Cardiac muscle cell (in vitro differentiated cells and primary cell): ENCODE results near the gene FAM98C. TPM values are rescaled to one million over a fixed set of nuclear protein-coding genes. Genes with fewer than 3 reads are reported as not detected.
A peak's percentile ranks its signal among the peaks of the same experiment; 100 is the strongest.

Experiments
- DNase-seq, 2 donors: peaks; one replicate each; pipeline versions ENCODE4 v3.0.0 to v3.0.0-alpha.2; 2010 to 2017; ENCODE audit warnings: low read depth in 1 of 2, low spot score in 1 of 2
- H3K27ac ChIP-seq: fragments of 200-600 bp; sonication (generic); 2 replicates; pipeline ENCODE4 v1.5.1; 2016
- H3K27me3 ChIP-seq: fragments of 200-600 bp; sonication (generic); 2 replicates; pipeline ENCODE4 v1.6.0; 2016; ENCODE audit warnings: control low read depth
- H3K36me3 ChIP-seq: fragments of 200-600 bp; sonication (generic); 2 replicates; pipeline ENCODE4 v1.5.1; 2016; ENCODE audit warnings: control low read depth
- H3K4me1 ChIP-seq: fragments of 200-600 bp; sonication (generic); 2 replicates; pipeline ENCODE4 v1.8.1; 2017; ENCODE audit warnings: low read depth, mild to moderate bottlenecking, mixed run types
- H3K4me3 ChIP-seq: fragments of 200-600 bp; sonication (generic); 2 replicates; pipeline ENCODE4 v1.5.1; 2016; ENCODE audit warnings: mild to moderate bottlenecking
- H3K9me3 ChIP-seq: fragments of 200-600 bp; sonication (generic); 2 replicates; pipeline ENCODE4 v1.5.1; 2017; ENCODE audit warnings: low read depth, mild to moderate bottlenecking, control low read depth
- polyA plus RNA-seq: library from polyadenylated mRNA; unstranded; fragments of >200 nt; fragmentation: Nextera tagmentation; extraction: Ambion mirVana; gene quantifications from 2 replicates; pipeline ENCODE4 v1.2.1, GENCODE V29; 2016
- total RNA-seq: library from RNA; depleted of rRNA; stranded (reverse); fragments of >200 nt; gene quantifications from 2 replicates; pipeline ENCODE4 v1.2.3, GENCODE V29; 2016
- TF ChIP-seq, protein P1 (sequence below): IDR thresholded peaks from 2 replicates; pipeline ENCODE4 v1.5.1; 2012; ENCODE audit warnings: low read depth, mild to moderate bottlenecking, low read length

The FAM98C gene
- total RNA-seq (25.6 and 35.3 TPM in 2 replicates), polyA plus RNA-seq (20.0 and 20.8 TPM in 2 replicates)

- peak within 1 kb of the TSS; percentile 44 for H3K4me3 ChIP-seq
- no peaks in the 10 kb centered on the region for H3K27me3 ChIP-seq
- TF ChIP-seq, protein P1, sequence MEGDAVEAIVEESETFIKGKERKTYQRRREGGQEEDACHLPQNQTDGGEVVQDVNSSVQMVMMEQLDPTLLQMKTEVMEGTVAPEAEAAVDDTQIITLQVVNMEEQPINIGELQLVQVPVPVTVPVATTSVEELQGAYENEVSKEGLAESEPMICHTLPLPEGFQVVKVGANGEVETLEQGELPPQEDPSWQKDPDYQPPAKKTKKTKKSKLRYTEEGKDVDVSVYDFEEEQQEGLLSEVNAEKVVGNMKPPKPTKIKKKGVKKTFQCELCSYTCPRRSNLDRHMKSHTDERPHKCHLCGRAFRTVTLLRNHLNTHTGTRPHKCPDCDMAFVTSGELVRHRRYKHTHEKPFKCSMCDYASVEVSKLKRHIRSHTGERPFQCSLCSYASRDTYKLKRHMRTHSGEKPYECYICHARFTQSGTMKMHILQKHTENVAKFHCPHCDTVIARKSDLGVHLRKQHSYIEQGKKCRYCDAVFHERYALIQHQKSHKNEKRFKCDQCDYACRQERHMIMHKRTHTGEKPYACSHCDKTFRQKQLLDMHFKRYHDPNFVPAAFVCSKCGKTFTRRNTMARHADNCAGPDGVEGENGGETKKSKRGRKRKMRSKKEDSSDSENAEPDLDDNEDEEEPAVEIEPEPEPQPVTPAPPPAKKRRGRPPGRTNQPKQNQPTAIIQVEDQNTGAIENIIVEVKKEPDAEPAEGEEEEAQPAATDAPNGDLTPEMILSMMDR, result peak; percentile 86
- no peak within 1 kb of the TSS for H3K27ac ChIP-seq
- H3K4me1 ChIP-seq, result no peaks in the 10 kb centered on the region
- peak; percentile 98 for DNase-seq
- no peaks in the 10 kb centered on the region for H3K9me3 ChIP-seq
- no peaks in the 10 kb centered on the region for H3K36me3 ChIP-seq
Observed at GRCh38 chr19:38402967-38403674, at the start of gene FAM98C. TSS of gene FAM98C (plus strand) at chr19:38403093. CDS start at chr19:38403154, 61 bp downstream.

- Histone ChIP-seq H3K9me3 (no peaks in the 10 kb centered on the region), H3K27me3 (peaks cover 34% of the 10 kb centered on the region), H3K4me3 (no peak overlapping the region), H3K27ac (no peak overlapping the region), H3K36me3 (no peaks in the 10 kb centered on the region), H3K4me1 (no peaks in the 10 kb centered on the region)
- TF ChIP-seq, protein P1, result no peak
- no peak for DNase-seq
Observed at GRCh38 chr19:38355728-38356725, 46.9 kb upstream of the FAM98C start.

GRCh38 chr19:38358071-38358470 lies 44.8 kb upstream of the FAM98C start:
- peaks cover 36% of the 10 kb centered on the region for H3K27me3 ChIP-seq

GRCh38 chr19:38359242-38360021 lies 43.5 kb upstream of the FAM98C start:
- DNase-seq, result no peak
- Histone ChIP-seq H3K4me3 (no peak overlapping the region), H3K9me3 (no peaks in the 10 kb centered on the region), H3K4me1 (no peaks in the 10 kb centered on the region), H3K27ac (no peak overlapping the region), H3K27me3 (peaks cover 36% of the 10 kb centered on the region), H3K36me3 (no peaks in the 10 kb centered on the region)
- TF ChIP-seq, protein P1, result no peak

More at GRCh38 chr19:38358071-38358470, 44.8 kb upstream of the FAM98C start:
- Histone ChIP-seq H3K27ac (no peak overlapping the region), H3K36me3 (no peaks in the 10 kb centered on the region), H3K4me3 (no peak overlapping the region), H3K4me1 (no peaks in the 10 kb centered on the region), H3K9me3 (no peaks in the 10 kb centered on the region)
- TF ChIP-seq, protein P1, result no peak
- DNase-seq, result no peak

- peaks cover 36% of the 10 kb centered on the region for H3K27me3 ChIP-seq
- no peak overlapping the region for H3K27ac ChIP-seq
- TF ChIP-seq, protein P1, result no peak
- H3K4me1 ChIP-seq, result no peaks in the 10 kb centered on the region
- no peaks in the 10 kb centered on the region for H3K36me3 ChIP-seq
- H3K9me3 ChIP-seq, result no peaks in the 10 kb centered on the region
- DNase-seq, result no peak
- H3K4me3 ChIP-seq, result no peak overlapping the region
Observed at GRCh38 chr19:38360351-38360750, 42.5 kb upstream of the FAM98C start.
